ENCODE results near the gene AP4E1.
"Not testable (repeated sequence)": the region's sequence is repeated elsewhere in the genome, so short reads cannot be mapped to it uniquely, and the experiment has no call there.

Gene AP4E1

GRCh38 chr15:50908209-50909009, at the start of gene AP4E1:
Gene AP4E1 (plus strand): TSS chr15:50908683. CDS start chr15:50908779, 96 bp downstream.
- Histone ChIP-seq H3K27me3 (ENCODE audit: control insufficient read depth, insufficient read depth, low read length) (peaks cover 5% of the 10 kb centered on the region; the same call in 1 of the 2 replicates), H3K27ac (ENCODE audit: low read depth, low read length) (peak within 1 kb of the TSS; percentile 78; the same call in 1 of the 2 replicates), H3K9me3 (ENCODE audit: control insufficient read depth, insufficient read depth, low read depth, low read length) (no peaks in the 10 kb centered on the region), H3K36me3 (ENCODE audit: control insufficient read depth, insufficient read depth, low read length) (peaks cover 15% of the 10 kb centered on the region), H3K4me3 (ENCODE audit: low read depth, low read length) (peak within 1 kb of the TSS; percentile 88), H3K9ac (ENCODE audit: low read length) (peak within 1 kb of the TSS; percentile 88), H3K4me1 (ENCODE audit: control insufficient read depth, insufficient read depth, low read length) (peaks cover 5% of the 10 kb centered on the region; the same call in 1 of the 2 replicates)

GRCh38 chr15:50860824-50861223, 47.7 kb upstream of the AP4E1 start:
- Histone ChIP-seq H3K27me3 (ENCODE audit: control insufficient read depth, insufficient read depth, low read length) (no peaks in the 10 kb centered on the region), H3K9ac (ENCODE audit: low read length) (no peak overlapping the region)

GRCh38 chr15:50862553-50862952, 45.9 kb upstream of the AP4E1 start:
- no peaks in the 10 kb centered on the region for H3K9me3 ChIP-seq (ENCODE audit: control insufficient read depth, insufficient read depth, low read depth, low read length)
- no peaks in the 10 kb centered on the region for H3K36me3 ChIP-seq (ENCODE audit: control insufficient read depth, insufficient read depth, low read length)
- H3K27ac ChIP-seq (ENCODE audit: low read depth, low read length): no peak overlapping the region
- H3K9ac ChIP-seq (ENCODE audit: low read length): no peak overlapping the region
- H3K27me3 ChIP-seq (ENCODE audit: control insufficient read depth, insufficient read depth, low read length): no peaks in the 10 kb centered on the region
- H3K4me3 ChIP-seq (ENCODE audit: low read depth, low read length): no peak overlapping the region
- H3K4me1 ChIP-seq (ENCODE audit: control insufficient read depth, insufficient read depth, low read length): peaks cover 5% of the 10 kb centered on the region; the same call in 1 of the 2 replicates

More at GRCh38 chr15:50860824-50861223, 47.7 kb upstream of the AP4E1 start:
- H3K27ac ChIP-seq (ENCODE audit: low read depth, low read length): no peak overlapping the region
- H3K9me3 ChIP-seq (ENCODE audit: control insufficient read depth, insufficient read depth, low read depth, low read length): no peaks in the 10 kb centered on the region
- H3K36me3 ChIP-seq (ENCODE audit: control insufficient read depth, insufficient read depth, low read length): no peaks in the 10 kb centered on the region
- peaks cover 6% of the 10 kb centered on the region; the same call in 1 of the 2 replicates for H3K4me1 ChIP-seq (ENCODE audit: control insufficient read depth, insufficient read depth, low read length)
- no peak overlapping the region for H3K4me3 ChIP-seq (ENCODE audit: low read depth, low read length)

DNA sequence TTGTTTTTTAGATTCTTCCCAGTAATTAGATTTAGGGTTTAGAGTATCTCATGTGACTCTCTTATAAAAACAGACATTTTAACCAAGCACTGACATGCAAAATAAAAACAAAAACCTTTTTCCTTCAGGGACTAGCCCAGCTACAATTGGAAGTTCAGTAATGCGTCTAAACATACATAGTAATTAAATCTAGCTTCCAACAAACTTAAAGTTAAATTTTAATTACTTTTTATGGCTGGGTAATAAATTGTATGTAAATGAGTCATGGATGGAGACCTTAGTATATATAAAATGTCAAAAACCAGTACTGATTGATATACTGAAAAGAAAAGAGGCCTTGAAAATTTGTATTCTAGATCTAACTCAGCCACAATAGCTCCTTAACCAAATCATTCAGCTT, 43.6 kb upstream of the AP4E1 start:
- Histone ChIP-seq H3K27ac (ENCODE audit: low read depth, low read length) (no peak overlapping the region), H3K9ac (ENCODE audit: low read length) (no peak overlapping the region), H3K9me3 (ENCODE audit: control insufficient read depth, insufficient read depth, low read depth, low read length) (no peaks in the 10 kb centered on the region), H3K4me1 (ENCODE audit: control insufficient read depth, insufficient read depth, low read length) (no peaks in the 10 kb centered on the region), H3K27me3 (ENCODE audit: control insufficient read depth, insufficient read depth, low read length) (no peaks in the 10 kb centered on the region), H3K36me3 (ENCODE audit: control insufficient read depth, insufficient read depth, low read length) (no peaks in the 10 kb centered on the region), H3K4me3 (ENCODE audit: low read depth, low read length) (no peak overlapping the region)

DNA sequence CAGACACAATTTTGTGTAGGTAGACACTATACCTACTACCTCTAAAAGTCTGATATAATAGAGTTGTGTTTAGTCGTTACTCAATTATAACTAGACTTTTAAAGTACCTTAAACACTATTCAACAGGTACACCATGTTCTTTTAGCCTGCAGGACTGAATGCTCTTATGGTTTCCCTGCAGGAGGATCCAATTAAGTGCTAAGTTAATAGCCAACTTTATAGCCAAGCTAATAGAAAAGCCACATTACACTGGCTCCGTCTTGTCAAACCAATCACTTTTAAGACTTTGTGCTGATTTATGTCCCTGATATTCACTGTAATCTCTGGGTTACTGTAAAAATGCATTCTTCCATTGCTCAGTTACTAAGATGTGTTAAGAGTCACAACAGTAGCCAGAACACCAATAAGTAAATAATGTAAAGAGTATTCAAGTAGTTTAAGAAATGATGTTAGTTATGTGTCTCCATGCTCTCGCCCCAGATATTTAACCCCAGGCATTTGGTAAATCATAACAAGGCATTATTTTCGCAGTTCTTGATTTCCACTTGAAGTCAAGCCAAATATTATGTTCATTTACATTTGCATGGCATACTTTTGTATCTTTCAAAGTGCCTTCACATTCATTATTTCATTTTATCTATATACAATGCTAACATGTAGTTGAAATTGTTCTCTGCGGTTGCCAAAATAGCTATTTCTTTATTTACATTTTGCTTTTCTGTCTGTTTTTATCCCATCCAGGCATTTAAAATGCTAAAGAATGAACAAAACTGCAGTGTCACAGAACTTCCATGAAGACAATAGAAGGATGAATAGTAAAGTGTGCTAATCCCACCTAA, 42.7 kb upstream of the AP4E1 start:
- no peaks in the 10 kb centered on the region for H3K27me3 ChIP-seq (ENCODE audit: control insufficient read depth, insufficient read depth, low read length)
- H3K4me3 ChIP-seq (ENCODE audit: low read depth, low read length): no peak overlapping the region
- H3K27ac ChIP-seq (ENCODE audit: low read depth, low read length): no peak overlapping the region
- H3K4me1 ChIP-seq (ENCODE audit: control insufficient read depth, insufficient read depth, low read length): no peaks in the 10 kb centered on the region
- no peak overlapping the region for H3K9ac ChIP-seq (ENCODE audit: low read length)
- H3K36me3 ChIP-seq (ENCODE audit: control insufficient read depth, insufficient read depth, low read length): no peaks in the 10 kb centered on the region
- no peaks in the 10 kb centered on the region for H3K9me3 ChIP-seq (ENCODE audit: control insufficient read depth, insufficient read depth, low read depth, low read length)

DNA sequence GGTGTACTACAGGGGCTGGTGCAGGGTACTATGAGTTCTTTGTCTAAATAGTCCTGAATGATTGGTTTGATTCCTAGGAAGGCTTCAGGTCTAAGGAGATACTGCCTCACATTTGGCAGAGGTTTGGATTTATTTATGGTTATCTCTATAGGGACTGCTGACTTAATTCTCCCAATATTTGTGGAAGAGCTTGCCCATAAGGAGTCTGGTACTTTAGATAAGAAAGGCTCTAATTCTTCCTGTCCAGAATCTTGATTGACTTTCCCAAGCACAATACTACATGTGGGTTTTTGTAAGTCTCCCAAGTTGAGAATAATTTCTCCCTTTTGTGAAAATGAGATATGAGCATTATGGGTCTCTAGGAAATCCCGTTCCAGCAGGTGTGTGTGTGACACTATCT, 36.7 kb upstream of the AP4E1 start:
- no peaks in the 10 kb centered on the region for H3K36me3 ChIP-seq (ENCODE audit: control insufficient read depth, insufficient read depth, low read length)
- no peak overlapping the region for H3K4me3 ChIP-seq (ENCODE audit: low read depth, low read length)
- no peak overlapping the region for H3K9ac ChIP-seq (ENCODE audit: low read length)
- H3K27me3 ChIP-seq (ENCODE audit: control insufficient read depth, insufficient read depth, low read length): no peaks in the 10 kb centered on the region
- no peaks in the 10 kb centered on the region for H3K4me1 ChIP-seq (ENCODE audit: control insufficient read depth, insufficient read depth, low read length)
- no peaks in the 10 kb centered on the region for H3K9me3 ChIP-seq (ENCODE audit: control insufficient read depth, insufficient read depth, low read depth, low read length)
- H3K27ac ChIP-seq (ENCODE audit: low read depth, low read length): no peak overlapping the region

DNA sequence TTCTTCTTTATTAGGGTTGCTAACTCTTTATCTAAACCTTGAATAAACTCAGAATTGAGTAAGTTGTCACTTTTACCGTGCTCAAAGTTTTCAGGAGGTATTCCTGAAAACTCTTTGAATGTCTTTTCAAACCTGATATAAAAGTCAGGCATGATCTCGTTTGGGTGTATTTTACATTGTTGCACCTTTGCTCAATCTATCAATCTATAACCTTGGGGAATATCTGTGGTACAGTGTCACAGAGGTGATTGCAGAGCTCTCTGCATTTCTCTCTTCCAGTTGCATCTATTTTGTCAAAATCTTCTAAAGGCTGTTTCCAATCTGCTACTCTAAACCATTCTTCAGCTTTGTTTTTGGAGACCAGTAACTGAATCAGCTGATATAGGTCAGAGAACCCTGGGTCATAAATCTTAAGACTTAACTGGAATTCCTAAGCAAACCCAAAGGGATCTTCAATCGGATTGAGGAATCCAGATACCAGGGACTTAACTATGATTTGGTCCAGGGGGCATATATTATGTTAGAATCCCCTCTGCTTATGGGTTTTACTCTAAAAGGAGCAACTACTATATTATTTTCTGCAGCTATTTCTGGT, 35.6 kb upstream of the AP4E1 start:
- no peaks in the 10 kb centered on the region for H3K36me3 ChIP-seq (ENCODE audit: control insufficient read depth, insufficient read depth, low read length)
- no peaks in the 10 kb centered on the region for H3K27me3 ChIP-seq (ENCODE audit: control insufficient read depth, insufficient read depth, low read length)
- no peak overlapping the region for H3K4me3 ChIP-seq (ENCODE audit: low read depth, low read length)
- no peaks in the 10 kb centered on the region for H3K4me1 ChIP-seq (ENCODE audit: control insufficient read depth, insufficient read depth, low read length)
- no peak overlapping the region; the same call in 1 of the 2 replicates for H3K27ac ChIP-seq (ENCODE audit: low read depth, low read length)
- H3K9ac ChIP-seq (ENCODE audit: low read length): no peak overlapping the region
- H3K9me3 ChIP-seq (ENCODE audit: control insufficient read depth, insufficient read depth, low read depth, low read length): no peaks in the 10 kb centered on the region

DNA sequence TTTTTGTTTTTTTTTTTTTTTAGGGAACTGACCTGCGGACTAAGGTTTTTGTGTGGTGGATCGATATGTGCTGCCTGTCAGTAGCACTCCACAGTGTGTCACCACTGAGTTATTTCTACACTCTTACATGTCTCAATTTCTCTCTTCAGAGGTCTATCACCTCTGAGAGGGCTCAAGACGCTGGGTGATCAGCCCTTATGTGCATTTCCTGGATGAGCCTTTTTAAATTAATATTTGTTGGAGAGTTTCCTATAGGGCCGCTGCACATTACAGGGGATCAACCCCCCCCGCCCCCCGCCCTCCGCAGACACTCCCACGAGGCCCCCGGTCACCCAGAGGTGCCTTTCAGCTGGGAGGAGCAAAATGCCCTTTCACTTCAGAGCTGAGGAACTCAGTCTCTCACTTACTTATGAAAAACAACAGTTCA, 34.5 kb upstream of the AP4E1 start:
- H3K9me3 ChIP-seq (ENCODE audit: control insufficient read depth, insufficient read depth, low read depth, low read length): no peaks in the 10 kb centered on the region
- no peak overlapping the region for H3K27ac ChIP-seq (ENCODE audit: low read depth, low read length)
- no peak overlapping the region for H3K4me3 ChIP-seq (ENCODE audit: low read depth, low read length)
- H3K9ac ChIP-seq (ENCODE audit: low read length): no peak overlapping the region
- no peaks in the 10 kb centered on the region for H3K4me1 ChIP-seq (ENCODE audit: control insufficient read depth, insufficient read depth, low read length)
- no peaks in the 10 kb centered on the region for H3K27me3 ChIP-seq (ENCODE audit: control insufficient read depth, insufficient read depth, low read length)
- no peaks in the 10 kb centered on the region for H3K36me3 ChIP-seq (ENCODE audit: control insufficient read depth, insufficient read depth, low read length)

DNA sequence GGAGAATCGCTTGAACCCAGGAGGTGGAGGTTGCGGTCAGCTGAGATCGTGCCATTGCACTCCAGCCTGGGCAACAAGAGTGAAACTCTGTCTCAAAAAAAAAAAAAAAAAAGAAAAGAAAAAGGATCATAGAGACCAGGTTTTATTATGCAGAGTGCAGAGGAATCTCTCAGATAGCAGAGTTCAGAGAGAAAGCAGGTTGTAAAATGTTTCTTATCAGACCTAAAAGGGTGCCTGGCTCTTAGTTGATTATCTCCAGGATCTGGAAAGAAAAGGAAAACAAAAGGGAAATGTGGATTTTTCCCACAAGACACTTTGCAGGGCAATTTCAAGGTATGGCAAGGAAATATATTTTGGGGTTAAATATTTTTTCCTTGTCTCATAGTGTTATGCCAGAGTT, 33.2 kb upstream of the AP4E1 start:
- not testable (repeated sequence) for H3K4me3 ChIP-seq (ENCODE audit: low read depth, low read length); H3K36me3 ChIP-seq (ENCODE audit: control insufficient read depth, insufficient read depth, low read length); H3K4me1 ChIP-seq (ENCODE audit: control insufficient read depth, insufficient read depth, low read length); H3K27me3 ChIP-seq (ENCODE audit: control insufficient read depth, insufficient read depth, low read length); H3K9me3 ChIP-seq (ENCODE audit: control insufficient read depth, insufficient read depth, low read depth, low read length); H3K27ac ChIP-seq (ENCODE audit: low read depth, low read length); H3K9ac ChIP-seq (ENCODE audit: low read length)

DNA sequence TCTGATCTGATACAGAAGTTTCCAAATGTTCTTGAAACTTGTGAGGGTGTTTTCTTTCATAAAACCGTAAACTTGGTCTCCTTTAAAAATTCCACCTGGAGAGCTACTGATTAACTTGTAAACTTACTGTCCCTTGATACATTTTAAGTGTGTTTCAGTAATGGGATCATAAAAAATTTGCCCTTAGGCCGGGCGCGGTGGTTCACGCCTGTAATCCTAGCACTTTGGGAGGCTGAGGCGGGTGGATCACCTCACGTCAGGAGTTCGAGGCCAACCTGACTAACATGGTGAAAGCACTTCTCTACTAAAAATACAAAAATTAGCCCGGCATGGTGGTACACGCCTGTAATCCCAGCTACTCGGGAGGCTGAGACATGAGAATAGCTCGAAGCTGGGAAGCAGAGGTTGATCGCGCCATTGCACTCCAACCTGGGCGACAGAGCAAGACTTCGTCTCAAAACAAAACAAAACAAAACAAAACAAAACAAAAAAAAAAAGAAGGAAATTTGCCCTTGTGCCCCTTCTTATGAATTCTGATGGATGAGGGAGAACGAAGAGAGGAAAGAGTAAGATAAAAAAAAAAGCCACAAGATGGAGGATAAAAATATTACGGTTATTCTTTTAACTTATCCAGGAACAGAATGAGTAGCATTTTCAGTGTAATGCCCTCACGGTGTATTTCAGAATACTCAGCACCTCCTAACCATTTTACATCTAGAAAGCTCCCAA, 32.1 kb upstream of the AP4E1 start:
- no peaks in the 10 kb centered on the region for H3K36me3 ChIP-seq (ENCODE audit: control insufficient read depth, insufficient read depth, low read length)
- no peaks in the 10 kb centered on the region; the same call in 1 of the 2 replicates for H3K4me1 ChIP-seq (ENCODE audit: control insufficient read depth, insufficient read depth, low read length)
- no peaks in the 10 kb centered on the region for H3K9me3 ChIP-seq (ENCODE audit: control insufficient read depth, insufficient read depth, low read depth, low read length)
- no peaks in the 10 kb centered on the region for H3K27me3 ChIP-seq (ENCODE audit: control insufficient read depth, insufficient read depth, low read length)
- H3K27ac ChIP-seq (ENCODE audit: low read depth, low read length): no peak overlapping the region
- H3K4me3 ChIP-seq (ENCODE audit: low read depth, low read length): no peak overlapping the region
- no peak overlapping the region for H3K9ac ChIP-seq (ENCODE audit: low read length)

All from HUES6 (cell line).